Loucy (cell line): ENCODE measurements around the gene SIK3.

Experiments used
- EZH2phosphoT487 ChIP-seq: fragments of 200-600 bp; IDR thresholded peaks from 2 replicates; pipeline ENCODE4 v1.6.1; 2018; ENCODE audit warnings: antibody characterized with exemption, mild to moderate bottlenecking, moderate library complexity, borderline replicate concordance
- TF ChIP-seq, protein P1 (sequence below): fragments of 200-600 bp; sonication (generic); conservative IDR thresholded peaks from 2 replicates; pipeline ENCODE4 v1.5.1; 2014; ENCODE audit warnings: mild to moderate bottlenecking, antibody characterized with exemption, low read length

GRCh38 chr11:117097014-117097388, 1.2 kb downstream of the SIK3 start:
- TF ChIP-seq, protein P1, sequence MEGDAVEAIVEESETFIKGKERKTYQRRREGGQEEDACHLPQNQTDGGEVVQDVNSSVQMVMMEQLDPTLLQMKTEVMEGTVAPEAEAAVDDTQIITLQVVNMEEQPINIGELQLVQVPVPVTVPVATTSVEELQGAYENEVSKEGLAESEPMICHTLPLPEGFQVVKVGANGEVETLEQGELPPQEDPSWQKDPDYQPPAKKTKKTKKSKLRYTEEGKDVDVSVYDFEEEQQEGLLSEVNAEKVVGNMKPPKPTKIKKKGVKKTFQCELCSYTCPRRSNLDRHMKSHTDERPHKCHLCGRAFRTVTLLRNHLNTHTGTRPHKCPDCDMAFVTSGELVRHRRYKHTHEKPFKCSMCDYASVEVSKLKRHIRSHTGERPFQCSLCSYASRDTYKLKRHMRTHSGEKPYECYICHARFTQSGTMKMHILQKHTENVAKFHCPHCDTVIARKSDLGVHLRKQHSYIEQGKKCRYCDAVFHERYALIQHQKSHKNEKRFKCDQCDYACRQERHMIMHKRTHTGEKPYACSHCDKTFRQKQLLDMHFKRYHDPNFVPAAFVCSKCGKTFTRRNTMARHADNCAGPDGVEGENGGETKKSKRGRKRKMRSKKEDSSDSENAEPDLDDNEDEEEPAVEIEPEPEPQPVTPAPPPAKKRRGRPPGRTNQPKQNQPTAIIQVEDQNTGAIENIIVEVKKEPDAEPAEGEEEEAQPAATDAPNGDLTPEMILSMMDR: no peak
- TF ChIP-seq EZH2phosphoT487: no peak
